Measurements from ENCODE around the gene SPOCK1.

Gene SPOCK1

GRCh38 chr5:137156180-137156579 lies 342.9 kb downstream of the SPOCK1 start:
- Histone ChIP-seq H3K27ac (no peak overlapping the region), H3K36me3 (replicated peaks) (no peaks in the 10 kb centered on the region), H3K4me3 (ENCODE audit: low read depth, low read length) (no peak overlapping the region), H3K27me3 (replicated peaks) (no peaks in the 10 kb centered on the region)
- TF ChIP-seq, protein P1, sequence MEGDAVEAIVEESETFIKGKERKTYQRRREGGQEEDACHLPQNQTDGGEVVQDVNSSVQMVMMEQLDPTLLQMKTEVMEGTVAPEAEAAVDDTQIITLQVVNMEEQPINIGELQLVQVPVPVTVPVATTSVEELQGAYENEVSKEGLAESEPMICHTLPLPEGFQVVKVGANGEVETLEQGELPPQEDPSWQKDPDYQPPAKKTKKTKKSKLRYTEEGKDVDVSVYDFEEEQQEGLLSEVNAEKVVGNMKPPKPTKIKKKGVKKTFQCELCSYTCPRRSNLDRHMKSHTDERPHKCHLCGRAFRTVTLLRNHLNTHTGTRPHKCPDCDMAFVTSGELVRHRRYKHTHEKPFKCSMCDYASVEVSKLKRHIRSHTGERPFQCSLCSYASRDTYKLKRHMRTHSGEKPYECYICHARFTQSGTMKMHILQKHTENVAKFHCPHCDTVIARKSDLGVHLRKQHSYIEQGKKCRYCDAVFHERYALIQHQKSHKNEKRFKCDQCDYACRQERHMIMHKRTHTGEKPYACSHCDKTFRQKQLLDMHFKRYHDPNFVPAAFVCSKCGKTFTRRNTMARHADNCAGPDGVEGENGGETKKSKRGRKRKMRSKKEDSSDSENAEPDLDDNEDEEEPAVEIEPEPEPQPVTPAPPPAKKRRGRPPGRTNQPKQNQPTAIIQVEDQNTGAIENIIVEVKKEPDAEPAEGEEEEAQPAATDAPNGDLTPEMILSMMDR (IDR thresholded peaks at IDR 0.05; ENCODE audit: low read depth, low read length, missing control alignments), result no peak
- DNase-seq, result no peak
- in situ Hi-C loops (cut with HindIII; ENCODE audit: low pct_ligation_motif_present, low sequenced_read_pairs), result no loop called here

GRCh38 chr5:137155261-137156000 lies 343.7 kb downstream of the SPOCK1 start:
- no peak overlapping the region for H3K4me3 ChIP-seq (ENCODE audit: low read depth, low read length)
- no peaks in the 10 kb centered on the region for H3K27me3 ChIP-seq (replicated peaks)
- no peak overlapping the region for H3K27ac ChIP-seq
- no peaks in the 10 kb centered on the region for H3K36me3 ChIP-seq (replicated peaks)
- in situ Hi-C loops (cut with HindIII; ENCODE audit: low pct_ligation_motif_present, low sequenced_read_pairs), result no loop called here
- TF ChIP-seq, protein P1 (IDR thresholded peaks at IDR 0.05; ENCODE audit: low read depth, low read length, missing control alignments), result no peak
- no peak for DNase-seq

- no peak for DNase-seq
- no peak overlapping the region for H3K27ac ChIP-seq
- in situ Hi-C loops (cut with HindIII; ENCODE audit: low pct_ligation_motif_present, low sequenced_read_pairs), result no loop called here
- no peaks in the 10 kb centered on the region for H3K27me3 ChIP-seq (replicated peaks)
- no peaks in the 10 kb centered on the region for H3K36me3 ChIP-seq (replicated peaks)
- TF ChIP-seq, protein P1 (IDR thresholded peaks at IDR 0.05; ENCODE audit: low read depth, low read length, missing control alignments), result no peak
- no peak overlapping the region for H3K4me3 ChIP-seq (ENCODE audit: low read depth, low read length)
Observed at GRCh38 chr5:137152616-137153015, 346.5 kb downstream of the SPOCK1 start.

DNA sequence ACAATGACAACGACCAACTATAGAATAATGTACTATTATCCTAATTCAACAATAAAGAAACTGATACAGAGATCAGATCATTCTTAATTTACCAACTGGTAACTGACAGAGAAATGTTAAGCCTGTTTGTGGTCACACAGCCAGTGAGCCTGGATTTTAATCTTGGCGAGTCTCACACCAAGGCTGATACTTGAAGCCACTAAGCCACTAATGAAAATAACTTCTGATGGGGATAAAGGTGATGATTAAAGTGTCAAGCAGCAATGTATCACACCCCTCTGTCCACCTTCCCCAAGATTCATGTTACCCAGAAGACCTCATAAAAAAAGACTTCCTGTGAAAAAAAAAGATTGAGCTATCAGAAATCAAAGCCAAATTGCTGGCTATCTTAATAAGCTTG lies 350.5 kb downstream of the SPOCK1 start:
- in situ Hi-C loops (cut with HindIII; ENCODE audit: low pct_ligation_motif_present, low sequenced_read_pairs), result no loop called here
- no peak overlapping the region for H3K4me3 ChIP-seq (ENCODE audit: low read depth, low read length)
- no peak overlapping the region for H3K27ac ChIP-seq
- H3K36me3 ChIP-seq (replicated peaks), result no peaks in the 10 kb centered on the region
- no peak for DNase-seq
- H3K27me3 ChIP-seq (replicated peaks), result no peaks in the 10 kb centered on the region
- TF ChIP-seq, protein P1 (IDR thresholded peaks at IDR 0.05; ENCODE audit: low read depth, low read length, missing control alignments), result no peak

DNA sequence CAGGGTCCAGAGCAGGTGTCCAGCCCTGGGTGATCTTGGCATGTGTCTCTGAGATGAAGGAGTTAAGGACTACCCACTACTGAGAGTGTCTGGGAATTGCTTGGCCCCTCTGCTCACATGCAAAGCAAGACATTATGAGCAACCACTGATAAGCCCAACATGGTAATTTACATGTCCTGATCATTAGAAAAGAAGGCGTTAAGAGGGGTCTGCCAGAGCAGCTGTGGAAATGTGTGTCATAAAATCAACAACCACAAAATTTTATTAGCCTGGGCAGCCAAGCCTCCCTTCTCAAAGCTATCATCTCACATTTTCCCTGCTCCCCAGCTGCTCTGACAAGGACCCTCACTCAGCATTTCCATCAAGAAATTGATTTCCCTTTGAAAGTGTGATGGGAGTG lies 351.0 kb downstream of the SPOCK1 start:
- no peak overlapping the region for H3K4me3 ChIP-seq (ENCODE audit: low read depth, low read length)
- TF ChIP-seq, protein P1 (IDR thresholded peaks at IDR 0.05; ENCODE audit: low read depth, low read length, missing control alignments), result no peak
- H3K27me3 ChIP-seq (replicated peaks), result no peaks in the 10 kb centered on the region
- no peak for DNase-seq
- H3K27ac ChIP-seq, result no peak overlapping the region
- in situ Hi-C loops (cut with HindIII; ENCODE audit: low pct_ligation_motif_present, low sequenced_read_pairs), result no loop called here
- H3K36me3 ChIP-seq (replicated peaks), result no peaks in the 10 kb centered on the region

- Histone ChIP-seq H3K27me3 (replicated peaks) (no peaks in the 10 kb centered on the region), H3K4me3 (ENCODE audit: low read depth, low read length) (no peak overlapping the region), H3K27ac (no peak overlapping the region), H3K36me3 (replicated peaks) (no peaks in the 10 kb centered on the region)
- TF ChIP-seq, protein P1 (IDR thresholded peaks at IDR 0.05; ENCODE audit: low read depth, low read length, missing control alignments), result no peak
- in situ Hi-C loops (cut with HindIII; ENCODE audit: low pct_ligation_motif_present, low sequenced_read_pairs), result no loop called here
- no peak for DNase-seq
Observed at GRCh38 chr5:137147346-137147745, 351.8 kb downstream of the SPOCK1 start.
